HG02870 (cell line): ENCODE measurements around the gene HIPK3.

Experiments used
- ATAC-seq: cut with Tn5 transposase; IDR thresholded peaks from one replicate; pipeline ENCODE4 v1.9.1; 2021; ENCODE audit warnings: mild to moderate bottlenecking, moderate library complexity; ENCODE audit not compliant: unreplicated experiment

Gene HIPK3

DNA sequence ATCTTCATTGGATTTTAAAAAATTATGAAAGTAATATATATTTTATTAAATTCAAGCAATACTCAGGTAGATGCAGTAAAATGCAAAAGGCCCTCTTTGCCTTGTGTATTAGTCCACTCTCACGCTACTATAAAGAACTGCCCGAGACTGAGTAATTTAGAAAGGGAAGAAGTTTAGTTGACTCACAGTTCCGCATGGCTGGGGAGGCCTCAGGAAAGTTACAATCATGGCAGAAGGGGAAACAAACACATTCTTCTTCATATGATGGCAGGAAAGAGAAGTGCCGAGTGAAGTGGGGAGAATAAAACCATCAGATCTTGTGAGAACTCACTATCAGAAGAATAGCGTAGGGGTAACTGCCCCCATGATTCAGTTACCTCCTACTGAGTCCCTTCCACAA is 130.8 kb downstream of the HIPK3 start:
- ATAC-seq, result peak; percentile 67

DNA sequence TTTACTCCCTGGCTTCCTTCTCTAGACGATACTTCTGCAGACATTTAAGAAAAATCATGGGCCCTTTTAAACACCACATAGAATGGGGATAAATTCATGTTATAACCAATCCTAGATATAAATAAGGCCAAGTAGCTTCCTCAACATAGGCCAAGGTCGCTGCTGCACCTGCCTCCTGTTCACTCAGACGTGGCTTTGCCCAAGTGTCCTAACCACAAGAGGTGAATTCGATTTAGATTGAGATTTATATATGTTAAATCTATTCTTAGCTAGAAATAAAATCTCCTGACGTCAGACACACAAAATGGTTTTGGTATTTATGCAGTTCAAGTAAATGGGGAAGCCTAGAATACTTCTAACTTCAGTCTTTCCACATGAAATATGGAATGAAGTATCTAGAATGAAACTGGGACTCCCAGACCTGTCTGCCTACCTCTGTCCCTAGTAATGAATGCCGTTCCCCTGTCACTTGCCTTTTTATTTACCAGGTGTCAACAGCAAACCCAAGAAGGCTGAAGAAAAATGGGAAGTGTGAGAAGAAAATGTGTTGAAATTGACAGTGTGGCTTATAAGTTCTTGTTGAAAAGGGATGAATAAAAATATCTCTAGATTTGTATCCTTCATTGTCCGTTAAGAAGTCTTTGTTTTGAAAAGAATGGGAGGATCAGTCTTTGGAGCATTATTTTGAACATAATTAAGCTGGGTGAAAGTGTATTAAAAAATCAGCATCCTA is 131.8 kb downstream of the HIPK3 start:
- no peak for ATAC-seq

DNA sequence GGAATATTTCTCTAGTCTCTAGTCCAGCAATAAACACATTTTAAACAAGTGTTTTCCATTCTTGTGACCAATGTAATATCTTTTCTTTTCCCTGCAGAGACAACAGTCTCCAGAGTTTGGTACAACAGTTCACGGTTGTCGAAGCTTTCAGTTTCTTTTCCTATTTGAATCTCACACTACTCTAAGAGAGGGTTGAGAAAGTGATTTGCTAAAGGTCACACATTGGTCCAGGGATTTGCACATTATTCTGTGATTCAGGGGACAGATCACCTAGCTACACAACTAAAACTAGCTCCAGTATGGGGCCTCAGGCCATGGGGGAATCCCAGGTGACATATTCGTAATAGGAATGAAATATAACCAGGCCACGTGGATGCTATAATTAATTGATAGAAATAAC is 132.5 kb downstream of the HIPK3 start:
- ATAC-seq, result no peak

DNA sequence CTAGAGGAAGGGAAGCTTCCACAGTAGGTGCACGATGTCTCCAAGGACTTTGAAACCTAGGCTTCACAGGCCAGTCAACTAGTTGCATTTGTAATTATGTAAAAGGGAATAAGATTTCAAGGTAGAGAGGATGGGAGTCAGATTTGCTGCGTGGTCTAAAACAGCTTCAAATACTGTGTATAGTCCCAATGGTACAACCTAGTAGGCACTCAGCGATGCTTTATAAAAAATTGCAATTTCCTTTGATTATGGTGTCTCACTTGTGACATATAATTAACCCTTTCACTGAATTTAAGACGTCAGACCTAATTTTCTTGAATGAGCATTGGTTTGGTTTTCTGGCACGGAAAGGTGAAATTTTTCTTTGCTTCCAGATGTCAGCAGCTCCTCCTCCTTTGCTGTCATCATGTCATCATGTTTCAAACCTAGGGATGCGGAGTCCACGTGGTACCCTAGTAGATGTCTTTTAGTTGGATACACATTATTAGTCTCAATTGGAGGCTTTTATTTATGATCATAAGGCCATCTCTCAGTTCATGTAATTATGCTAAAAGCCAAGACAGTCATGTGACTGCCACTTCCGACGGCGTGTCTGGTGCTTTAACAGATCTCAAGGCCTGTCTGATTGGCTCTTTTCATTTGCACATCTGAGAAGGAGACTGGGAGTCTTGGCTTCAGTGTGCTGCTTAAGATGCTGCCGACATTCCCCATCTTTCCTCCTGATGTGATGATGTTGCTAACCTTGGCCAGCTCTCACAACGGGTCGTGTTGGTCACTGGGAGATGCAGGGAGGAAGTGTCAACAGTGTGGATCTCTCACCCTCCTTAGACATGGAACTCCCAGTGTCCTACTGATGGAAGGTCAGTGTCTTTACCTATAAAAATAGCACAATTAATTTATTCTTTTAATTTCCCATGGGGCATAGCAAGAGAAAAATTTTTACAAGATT is 134.0 kb downstream of the HIPK3 start:
- ATAC-seq, result no peak

DNA sequence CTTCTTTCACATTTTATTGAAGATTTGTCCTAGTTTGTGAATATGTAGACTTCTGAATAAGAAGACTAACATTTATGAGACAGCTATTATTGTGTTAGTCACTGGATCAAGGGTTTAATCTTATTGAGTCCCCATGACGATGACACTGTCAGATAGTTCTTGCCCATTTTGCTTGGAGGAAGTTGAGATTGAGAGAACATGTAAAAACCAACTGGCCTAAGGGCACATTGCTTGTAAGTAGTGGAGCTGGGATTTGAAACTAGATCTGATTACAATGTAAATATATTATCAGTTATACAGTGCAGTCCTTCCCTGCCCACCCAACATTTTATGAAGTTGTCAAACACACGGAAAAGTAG is 134.7 kb downstream of the HIPK3 start:
- ATAC-seq, result no peak

DNA sequence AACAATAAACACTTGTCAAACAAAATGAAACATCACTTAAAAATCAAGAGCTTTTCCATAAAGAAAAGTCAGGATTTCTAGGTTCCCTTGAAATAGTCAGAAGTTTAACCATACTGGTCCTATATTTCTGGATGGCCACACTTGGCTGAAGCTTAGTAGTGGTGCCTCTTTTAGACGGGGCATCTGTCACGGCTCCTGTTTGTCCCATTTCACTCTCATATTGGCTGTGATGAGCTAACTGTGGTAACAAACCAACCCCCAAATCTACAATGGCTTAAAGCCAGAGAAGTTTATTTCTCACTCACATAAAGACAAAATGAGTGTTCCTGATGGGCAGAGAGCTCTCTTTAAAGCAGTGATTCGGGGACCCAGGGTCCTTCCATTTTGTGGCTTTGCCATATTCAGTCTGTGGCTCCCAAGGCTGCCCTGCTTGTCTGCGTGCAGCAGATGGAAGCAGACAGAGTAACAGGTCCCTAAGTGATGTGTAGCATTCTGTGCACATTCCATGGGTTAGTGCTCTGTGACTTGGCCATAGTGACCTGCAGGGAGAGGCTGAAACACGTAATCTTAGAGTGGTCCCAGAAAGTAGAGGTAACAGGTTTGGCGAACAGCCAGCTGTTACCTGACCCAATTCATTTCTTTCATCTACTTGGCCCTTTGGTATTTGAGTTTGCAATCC is 137.4 kb downstream of the HIPK3 start:
- no peak for ATAC-seq

DNA sequence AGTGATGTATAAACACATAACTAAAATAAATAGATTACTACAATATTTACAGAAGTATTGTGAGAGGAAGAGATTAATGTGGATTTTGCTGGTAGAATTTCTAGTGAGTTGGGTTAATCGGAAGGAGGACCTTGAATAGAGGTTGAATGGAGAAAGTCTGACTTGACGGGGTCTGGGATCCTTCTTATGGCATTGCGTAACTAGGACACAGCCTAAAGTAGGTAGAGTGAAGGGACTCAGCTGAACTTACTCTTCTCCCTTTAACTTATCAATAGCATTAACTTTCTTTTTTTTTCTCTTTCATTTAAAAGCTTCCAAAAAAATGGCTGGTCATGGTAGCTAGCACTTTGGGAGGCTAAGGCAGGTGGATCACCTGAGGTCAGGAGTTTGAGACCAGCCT is 139.2 kb downstream of the HIPK3 start:
- ATAC-seq, result no peak

DNA sequence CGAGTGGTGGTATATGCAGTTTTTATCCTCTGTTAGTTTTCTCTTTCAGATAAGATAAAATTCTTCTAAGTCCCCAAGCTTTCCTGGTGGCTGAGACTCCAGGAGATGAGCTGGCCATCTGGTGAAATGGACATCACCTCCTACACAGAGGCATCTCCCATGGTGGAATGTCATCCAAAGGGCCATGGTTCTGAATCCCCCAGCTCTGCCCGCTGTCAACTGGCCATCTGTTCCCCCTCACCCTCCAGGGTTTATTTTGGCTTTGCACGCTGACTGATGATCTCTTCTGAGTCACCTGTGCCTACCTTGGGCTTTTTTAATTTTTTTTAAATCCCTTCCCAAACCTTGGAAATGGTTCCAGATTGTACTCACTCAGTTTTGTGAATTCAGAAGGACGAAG is 142.2 kb downstream of the HIPK3 start:
- ATAC-seq, result no peak

DNA sequence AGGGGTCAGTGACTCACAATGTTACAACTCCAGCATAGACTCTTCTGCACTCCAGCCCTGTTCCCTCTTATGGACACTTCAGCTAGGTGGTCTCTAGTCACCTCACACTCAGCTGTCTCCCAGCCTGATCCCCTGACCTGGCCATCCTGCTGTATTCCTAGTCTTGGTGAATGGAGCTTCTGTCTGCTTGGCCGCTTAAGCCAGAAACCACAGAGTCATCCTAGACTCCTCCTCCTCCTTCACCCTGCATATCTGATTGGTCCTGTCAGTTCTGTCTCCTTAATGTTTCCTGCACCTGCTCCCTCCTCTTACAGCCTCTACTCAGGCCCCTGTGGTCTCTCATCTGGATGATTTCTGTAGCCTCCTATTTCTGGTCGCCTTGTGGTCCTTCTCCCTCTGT is 144.9 kb downstream of the HIPK3 start:
- ATAC-seq, result peak; percentile 66

DNA sequence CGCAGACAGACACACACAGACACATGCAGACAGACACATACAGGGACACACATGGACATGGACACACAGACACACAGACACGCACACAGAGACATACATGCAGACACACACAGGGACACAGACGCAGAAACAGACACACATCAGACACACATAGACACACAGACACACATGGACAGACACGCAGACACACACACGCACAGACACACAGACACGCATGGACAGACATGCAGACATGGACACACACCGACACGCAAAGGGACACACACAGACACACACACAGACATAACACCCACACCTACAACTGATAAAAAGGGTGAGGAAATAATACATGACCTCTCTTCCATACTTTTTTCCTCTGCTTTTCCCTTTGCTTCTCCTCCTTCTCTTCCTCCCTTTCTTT is 146.2 kb downstream of the HIPK3 start:
- no peak for ATAC-seq

DNA sequence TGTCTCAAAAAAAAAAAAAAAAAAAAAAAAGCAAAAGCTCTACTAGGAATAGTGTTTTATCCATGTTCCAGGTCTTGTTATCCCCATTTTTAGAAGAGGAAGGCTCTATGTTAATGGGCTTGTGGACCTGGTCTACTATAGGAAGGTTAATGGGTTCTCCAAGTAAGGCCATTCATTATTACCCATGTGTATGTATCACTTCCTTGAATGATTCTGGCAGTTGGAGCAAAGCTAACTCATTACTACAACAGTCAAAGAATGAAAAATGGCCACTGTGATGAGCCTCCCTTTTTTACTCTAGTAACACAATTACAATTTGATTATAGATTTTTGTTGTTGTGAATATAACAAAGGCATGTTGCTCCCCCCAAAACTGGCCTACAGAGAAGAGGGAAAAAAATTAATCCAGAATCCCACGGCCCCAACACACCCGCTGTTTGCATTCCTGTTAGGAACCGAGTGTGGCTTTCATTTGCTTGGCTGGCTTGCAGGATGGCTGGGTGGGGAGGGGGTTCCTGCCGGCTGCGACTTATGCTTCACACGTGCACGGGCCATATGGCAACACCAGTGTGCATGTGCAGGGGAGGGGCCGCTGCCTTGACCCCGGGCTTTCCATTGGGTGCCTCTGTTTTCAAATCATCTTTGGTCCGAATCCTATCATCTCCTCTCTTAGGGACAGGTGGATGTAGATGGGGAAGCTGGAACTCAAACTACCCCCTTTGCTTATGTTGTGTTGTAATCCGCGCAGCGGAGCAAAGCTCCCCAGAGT is 148.8 kb downstream of the HIPK3 start:
- no peak for ATAC-seq
